Measurements from ENCODE around the gene TRIM72.

GRCh38 chr16:31265329-31266245 is 51.7 kb downstream of the TRIM72 start:
- TF ChIP-seq CTCF (IDR thresholded peaks at IDR 0.05; ENCODE audit: low read depth, low read length, poor library complexity, severe bottlenecking) = no peak
- no peak for TF ChIP-seq EZH2phosphoT487 (IDR thresholded peaks at IDR 0.05; ENCODE audit: borderline replicate concordance, low read length)
